C1 segment of cervical spinal cord (tissue), 14 donors: Measurements from ENCODE around the gene HEPN1.
A peak's percentile ranks its signal among the peaks of the same experiment; 100 is the strongest.

Experiments
- DNase-seq, 14 donors: peaks; one replicate each; lab custom pipeline; 2025; lab: John Stamatoyannopoulos, UW

HEPN1 gene

DNA sequence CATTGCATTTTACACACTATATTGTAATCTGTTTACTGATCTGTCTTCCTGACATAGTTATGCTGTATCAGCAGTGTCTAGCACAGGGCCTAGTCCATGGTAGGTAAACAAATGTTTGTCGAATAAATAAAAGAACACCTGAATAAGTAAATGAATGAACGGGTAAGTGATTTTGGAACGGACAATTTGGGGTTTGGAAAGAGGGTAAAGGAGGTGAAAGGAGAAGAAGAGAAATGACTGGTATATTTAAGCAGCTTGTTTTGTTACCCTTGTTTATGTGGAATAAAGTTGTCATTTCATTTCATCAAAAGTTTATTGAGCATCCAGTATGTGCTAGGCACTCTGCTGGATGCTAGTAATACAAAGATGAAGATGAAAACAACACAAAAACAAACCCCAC lies at the start of gene HEPN1:
TSS of gene HEPN1 (plus strand) at position 301 of the 400 bp plus-strand sequence.
- DNase-seq, result no peak

GRCh38 chr11:124869331-124869730 lies 49.7 kb upstream of the HEPN1 start:
- no peak for DNase-seq

DNA sequence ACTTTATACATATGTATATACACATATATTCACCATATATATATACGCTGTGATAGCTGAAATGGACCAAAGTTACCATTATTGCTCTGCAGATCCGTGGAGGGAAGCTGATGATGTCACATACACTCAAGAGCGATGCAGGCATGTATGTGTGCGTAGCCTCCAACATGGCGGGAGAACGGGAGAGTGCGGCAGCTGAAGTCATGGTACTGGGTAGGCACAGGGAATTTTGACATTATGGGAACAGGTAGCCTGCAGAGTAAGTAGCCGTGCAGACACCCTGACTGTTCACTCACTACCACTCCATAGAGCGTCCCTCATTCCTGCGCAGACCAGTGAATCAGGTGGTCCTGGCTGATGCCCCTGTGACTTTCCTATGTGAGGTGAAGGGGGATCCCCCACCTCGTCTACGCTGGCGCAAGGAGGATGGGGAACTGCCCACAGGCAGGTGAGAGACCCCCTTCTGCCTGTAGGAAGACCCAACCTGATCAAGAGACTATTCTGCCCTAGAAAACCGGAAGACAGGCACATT lies 49.1 kb upstream of the HEPN1 start:
- DNase-seq, result no peak

GRCh38 chr11:124870430-124870829 lies 48.6 kb upstream of the HEPN1 start:
- DNase-seq, result no peak

DNA sequence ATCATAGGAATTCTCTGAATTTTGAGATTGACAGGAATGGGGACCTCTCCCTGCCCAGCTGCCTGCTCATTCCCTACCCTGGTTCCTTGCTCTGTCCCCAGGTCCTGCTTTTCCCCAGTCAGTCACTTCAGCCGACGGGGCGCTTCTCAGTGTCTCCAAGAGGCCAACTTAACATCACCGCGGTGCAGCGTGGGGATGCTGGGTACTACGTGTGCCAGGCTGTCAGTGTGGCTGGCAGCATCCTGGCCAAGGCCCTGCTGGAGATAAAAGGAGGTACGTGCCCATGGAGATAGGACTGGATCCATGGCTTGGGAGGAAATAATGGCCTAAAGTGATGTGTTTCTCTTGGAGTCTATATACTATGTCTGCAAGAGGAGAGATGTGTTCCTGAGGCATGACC lies 46.8 kb upstream of the HEPN1 start:
- DNase-seq, result no peak

- no peak for DNase-seq
These were observed 46.3 kb upstream of the HEPN1 start for GRCh38 chr11:124872741-124873140.

DNA sequence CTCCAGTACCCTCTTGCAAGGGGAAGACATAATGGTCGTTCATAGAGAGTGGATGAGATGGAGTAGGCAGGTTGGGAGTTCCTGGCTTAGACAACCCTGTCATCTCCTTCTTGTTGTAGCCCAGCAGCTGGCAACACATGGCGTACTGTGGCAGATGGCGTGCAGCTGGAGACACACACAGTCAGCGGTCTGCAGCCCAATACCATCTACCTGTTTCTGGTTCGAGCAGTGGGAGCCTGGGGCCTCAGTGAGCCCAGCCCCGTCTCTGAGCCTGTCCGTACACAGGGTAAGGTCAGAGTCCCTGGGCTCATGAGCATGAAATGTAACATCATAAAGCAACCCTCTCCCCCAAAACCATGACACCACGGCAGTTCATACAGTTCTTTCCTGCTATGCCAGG lies 45.1 kb upstream of the HEPN1 start:
- no peak for DNase-seq

GRCh38 chr11:124874571-124875255 lies 44.3 kb upstream of the HEPN1 start:
- DNase-seq, result no peak

DNA sequence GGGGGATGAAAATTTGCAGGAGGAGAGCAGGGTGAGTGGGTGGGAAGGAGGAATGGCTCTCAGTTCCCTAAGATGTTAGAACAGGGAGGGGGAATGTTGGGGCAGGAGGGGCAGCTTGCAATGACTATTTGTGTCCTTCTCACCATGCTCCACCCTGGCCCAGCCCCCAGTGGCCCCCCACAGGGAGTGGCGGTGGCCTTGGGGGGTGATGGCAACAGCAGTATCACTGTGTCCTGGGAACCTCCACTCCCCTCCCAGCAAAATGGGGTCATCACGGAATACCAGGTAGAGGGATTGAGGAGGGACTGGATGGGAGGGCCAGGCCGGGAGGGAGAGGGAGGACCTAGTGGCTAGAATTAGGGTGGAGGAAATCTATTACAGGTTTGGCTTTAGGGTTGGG lies 43.6 kb upstream of the HEPN1 start:
- DNase-seq, result no peak

- DNase-seq, result peak in 13 of 14 donors; percentile 38 to 96 (median 92)
These were observed 42.9 kb upstream of the HEPN1 start for GRCh38 chr11:124875943-124876817.

- no peak for DNase-seq
These were observed 42.0 kb upstream of the HEPN1 start for GRCh38 chr11:124876818-124877630.

- DNase-seq, result no peak
These were observed 41.5 kb upstream of the HEPN1 start for GRCh38 chr11:124877631-124877909.

GRCh38 chr11:124877910-124878758 lies 40.9 kb upstream of the HEPN1 start:
- DNase-seq, result no peak

GRCh38 chr11:124878759-124879492 lies 40.1 kb upstream of the HEPN1 start:
- DNase-seq, result no peak

DNA sequence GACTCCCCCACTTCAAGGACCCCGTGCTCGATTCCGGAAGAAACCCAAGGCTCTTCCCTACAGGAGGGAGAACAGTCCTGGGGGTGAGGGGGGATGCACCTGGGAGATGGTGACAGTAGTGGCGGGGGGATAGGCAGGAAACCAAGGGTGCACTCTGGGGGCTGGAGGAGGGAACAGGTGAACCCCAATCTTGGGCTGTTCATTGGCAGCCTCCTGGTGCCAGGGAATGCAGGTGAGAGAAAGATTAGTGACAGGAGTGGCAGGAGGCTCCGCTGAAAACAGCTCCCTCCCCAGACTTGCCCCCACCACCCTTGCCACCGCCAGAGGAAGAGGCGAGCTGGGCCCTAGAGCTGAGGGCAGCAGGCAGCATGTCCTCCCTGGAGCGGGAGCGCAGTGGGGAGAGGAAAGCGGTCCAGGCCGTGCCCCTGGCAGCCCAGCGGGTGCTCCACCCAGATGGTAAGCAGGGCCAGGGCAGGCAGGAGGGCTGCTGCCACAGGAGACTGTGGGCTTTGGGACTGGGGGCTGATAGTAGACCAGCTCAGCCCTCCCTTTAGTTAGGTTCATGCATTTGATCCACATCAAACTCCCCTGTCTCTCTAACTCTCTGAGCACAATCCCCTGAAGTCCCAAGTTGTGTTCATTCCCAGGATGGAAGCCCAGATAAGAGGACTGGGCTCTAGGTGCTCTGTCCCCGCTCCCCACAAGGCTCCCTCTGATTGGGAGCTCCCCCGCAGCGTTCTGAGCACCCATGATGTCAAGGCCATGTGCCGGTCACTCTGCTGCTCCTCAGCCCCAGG lies 39.4 kb upstream of the HEPN1 start:
- DNase-seq, result no peak

GRCh38 chr11:124880290-124880611 lies 38.8 kb upstream of the HEPN1 start:
- no peak for DNase-seq

- DNase-seq, result no peak
These were observed 38.1 kb upstream of the HEPN1 start for GRCh38 chr11:124880958-124881357.

GRCh38 chr11:124882339-124883071 lies 36.5 kb upstream of the HEPN1 start:
- no peak for DNase-seq

DNA sequence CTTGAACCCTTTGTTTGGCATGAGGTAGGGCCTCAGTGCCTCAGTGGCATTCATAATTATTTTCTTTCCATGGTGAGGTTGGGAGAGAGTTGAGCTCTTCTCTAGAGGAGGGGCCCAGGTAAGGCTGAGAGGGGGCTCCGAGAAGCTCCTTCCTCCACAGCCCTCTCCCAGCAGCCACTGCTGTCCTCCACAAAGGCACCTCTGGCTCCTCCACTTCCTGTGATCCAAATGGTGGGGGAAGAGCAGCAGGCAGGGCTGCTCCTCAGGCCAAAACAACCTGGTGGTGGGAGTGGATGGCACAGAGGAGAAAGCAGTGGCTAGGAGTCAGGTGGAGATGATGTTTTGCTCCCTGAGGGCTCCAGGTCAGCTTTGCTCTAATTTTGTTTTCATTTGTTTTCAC lies 34.7 kb upstream of the HEPN1 start:
- DNase-seq, result no peak
